Right lobe of liver (tissue), 4 donors: ENCODE measurements around the gene USP17L21.
"Not testable (repeated sequence)": the region's sequence is repeated elsewhere in the genome, so short reads cannot be mapped to it uniquely, and the experiment has no call there.

ENCODE experiments used
- CTCF ChIP-seq, 4 donors: fragments of 200-600 bp in 3 of 4; fragments of 450-650 bp in 1 of 4; IDR thresholded peaks; one replicate each; pipeline versions ENCODE4 v1.5.1 to v1.8.0; 2016 to 2022; ENCODE audit warnings: antibody characterized with exemption in 4 of 4, mild to moderate bottlenecking in 2 of 4
- POLR2A ChIP-seq: fragments of 450-650 bp; IDR thresholded peaks from one replicate; pipeline ENCODE4 v1.6.1; 2017; ENCODE audit warnings: antibody characterized with exemption, mild to moderate bottlenecking
- donor health status: DM: no; HTN: no; CAD: no.
- donor health status: DM: no; HTN: no; CAD: no.
- donor health status: DM: no; HTN: yes; CAD: no.

- TF ChIP-seq POLR2A; CTCF (IDR thresholded peaks at IDR 0.05): not testable (repeated sequence)
These were observed 38.1 kb upstream of the USP17L21 start, which contains the start of gene USP17L13 for GRCh38 chr4:9224596-9224995.
